ENCODE results near the gene HNRNPR.

Gene HNRNPR

DNA sequence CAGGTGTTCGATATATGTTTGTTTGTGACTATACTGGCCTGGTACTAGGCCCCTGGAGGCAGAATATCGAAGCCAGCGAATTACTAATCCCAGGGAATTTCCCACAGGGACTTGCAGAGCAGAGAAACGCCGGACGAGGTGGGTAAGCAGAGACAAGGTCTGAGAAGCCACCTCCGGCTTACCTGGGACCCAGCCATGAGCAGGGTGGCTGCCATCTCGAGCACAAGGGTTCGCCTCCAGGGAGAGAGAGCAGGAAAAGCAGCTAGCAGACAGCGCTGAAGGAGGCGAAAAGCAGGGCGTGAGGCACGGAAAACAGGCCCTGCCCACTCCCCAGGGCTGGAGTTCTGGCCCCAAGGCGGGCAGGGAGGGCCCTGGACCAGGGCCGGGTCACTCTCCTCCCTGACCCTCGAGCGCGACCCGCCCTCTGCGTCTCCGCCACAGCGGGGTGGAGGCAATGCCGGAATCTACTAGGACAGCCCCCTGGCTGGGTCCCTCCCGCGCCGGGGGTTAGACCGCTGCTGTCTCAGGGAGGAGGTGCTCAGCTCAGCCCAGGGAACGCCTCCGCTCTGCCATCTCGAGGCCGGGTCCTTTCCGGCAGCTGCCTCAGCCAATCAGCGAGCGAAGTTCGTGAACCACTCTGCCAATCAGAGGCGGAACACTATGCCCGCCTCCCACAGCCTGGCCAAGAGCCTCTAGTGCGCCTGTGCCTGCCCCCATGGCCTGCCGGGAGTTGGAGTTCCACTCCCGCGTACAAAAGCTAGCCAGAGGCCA lies 23.9 kb upstream of the HNRNPR start (continued):
- TF ChIP-seq, protein P1, sequence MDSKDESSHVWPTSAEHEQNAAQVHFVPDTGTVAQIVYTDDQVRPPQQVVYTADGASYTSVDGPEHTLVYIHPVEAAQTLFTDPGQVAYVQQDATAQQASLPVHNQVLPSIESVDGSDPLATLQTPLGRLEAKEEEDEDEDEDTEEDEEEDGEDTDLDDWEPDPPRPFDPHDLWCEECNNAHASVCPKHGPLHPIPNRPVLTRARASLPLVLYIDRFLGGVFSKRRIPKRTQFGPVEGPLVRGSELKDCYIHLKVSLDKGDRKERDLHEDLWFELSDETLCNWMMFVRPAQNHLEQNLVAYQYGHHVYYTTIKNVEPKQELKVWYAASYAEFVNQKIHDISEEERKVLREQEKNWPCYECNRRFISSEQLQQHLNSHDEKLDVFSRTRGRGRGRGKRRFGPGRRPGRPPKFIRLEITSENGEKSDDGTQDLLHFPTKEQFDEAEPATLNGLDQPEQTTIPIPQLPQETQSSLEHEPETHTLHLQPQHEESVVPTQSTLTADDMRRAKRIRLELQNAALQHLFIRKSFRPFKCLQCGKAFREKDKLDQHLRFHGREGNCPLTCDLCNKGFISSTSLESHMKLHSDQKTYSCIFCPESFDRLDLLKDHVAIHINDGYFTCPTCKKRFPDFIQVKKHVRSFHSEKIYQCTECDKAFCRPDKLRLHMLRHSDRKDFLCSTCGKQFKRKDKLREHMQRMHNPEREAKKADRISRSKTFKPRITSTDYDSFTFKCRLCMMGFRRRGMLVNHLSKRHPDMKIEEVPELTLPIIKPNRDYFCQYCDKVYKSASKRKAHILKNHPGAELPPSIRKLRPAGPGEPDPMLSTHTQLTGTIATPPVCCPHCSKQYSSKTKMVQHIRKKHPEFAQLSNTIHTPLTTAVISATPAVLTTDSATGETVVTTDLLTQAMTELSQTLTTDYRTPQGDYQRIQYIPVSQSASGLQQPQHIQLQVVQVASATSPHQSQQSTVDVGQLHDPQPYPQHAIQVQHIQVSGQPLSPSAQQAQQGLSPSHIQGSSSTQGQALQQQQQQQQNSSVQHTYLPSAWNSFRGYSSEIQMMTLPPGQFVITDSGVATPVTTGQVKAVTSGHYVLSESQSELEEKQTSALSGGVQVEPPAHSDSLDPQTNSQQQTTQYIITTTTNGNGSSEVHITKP (tag by site-specific recombination; IDR thresholded peaks at IDR 0.05) = peak; percentile 19; the same call in 1 of the 2 replicates
- TF ChIP-seq, protein P2, sequence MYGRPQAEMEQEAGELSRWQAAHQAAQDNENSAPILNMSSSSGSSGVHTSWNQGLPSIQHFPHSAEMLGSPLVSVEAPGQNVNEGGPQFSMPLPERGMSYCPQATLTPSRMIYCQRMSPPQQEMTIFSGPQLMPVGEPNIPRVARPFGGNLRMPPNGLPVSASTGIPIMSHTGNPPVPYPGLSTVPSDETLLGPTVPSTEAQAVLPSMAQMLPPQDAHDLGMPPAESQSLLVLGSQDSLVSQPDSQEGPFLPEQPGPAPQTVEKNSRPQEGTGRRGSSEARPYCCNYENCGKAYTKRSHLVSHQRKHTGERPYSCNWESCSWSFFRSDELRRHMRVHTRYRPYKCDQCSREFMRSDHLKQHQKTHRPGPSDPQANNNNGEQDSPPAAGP (tag by site-specific recombination; IDR thresholded peaks at IDR 0.05) = peak; percentile 79
- no peak for TF ChIP-seq KLF10 (tag by site-specific recombination; IDR thresholded peaks at IDR 0.05)
- peak; percentile 9; the same call in 1 of the 2 replicates for TF ChIP-seq ZBTB8A (tag by site-specific recombination; IDR thresholded peaks at IDR 0.05)
- TF ChIP-seq ZIC2 (tag by site-specific recombination; IDR thresholded peaks at IDR 0.05) = peak; percentile 81
- TF ChIP-seq ZNF654 (tag by site-specific recombination; IDR thresholded peaks at IDR 0.05; ENCODE audit: low read depth) = no peak
- 0 out of 2 replicates have a peak, but pooled peaks have one; percentile 23 for TF ChIP-seq ZNF843 (tag by site-specific recombination; IDR thresholded peaks at IDR 0.05)
- no peak; the same call in 1 of the 2 replicates for TF ChIP-seq ZNF629 (tag by site-specific recombination; IDR thresholded peaks at IDR 0.05)
- 0 out of 2 replicates have a peak, but pooled peaks have one; percentile 30 for TF ChIP-seq ZNF2 (tag by site-specific recombination; IDR thresholded peaks at IDR 0.05)
- TF ChIP-seq KLF8 (tag by site-specific recombination; IDR thresholded peaks at IDR 0.05) = peak; percentile 63; the same call in 1 of the 2 replicates
- 0 out of 2 replicates have a peak, but pooled peaks have one; percentile 19 for TF ChIP-seq ZNF169 (tag by site-specific recombination; IDR thresholded peaks at IDR 0.05)
- TF ChIP-seq ZNF423 (tag by site-specific recombination; IDR thresholded peaks at IDR 0.05) = peak; percentile 78

DNA sequence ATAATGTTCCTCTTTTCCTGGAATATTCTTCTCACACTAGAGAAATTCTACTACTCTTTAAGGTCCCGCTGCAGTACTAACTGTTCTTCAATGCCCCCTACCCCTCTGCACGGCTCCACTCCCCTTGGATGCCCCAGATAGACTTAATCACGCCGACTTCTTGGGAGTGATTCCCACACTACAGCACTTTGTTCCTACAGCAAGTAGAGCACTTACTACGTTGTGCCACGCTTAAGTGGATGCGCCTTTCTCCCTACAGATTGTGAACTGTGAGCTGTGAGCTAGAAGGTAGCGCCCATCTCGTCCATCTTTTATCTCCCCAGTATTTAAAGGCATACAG lies 23.3 kb upstream of the HNRNPR start:
- CTCF ChIA-PET = interaction anchor here (0.7 kb wide), 1 partner anchor 913 kb away, joined by 6 read pairs; no protein-coding TSS in a partner anchor
- no peaks in the 10 kb centered on the region for H3K9me3 ChIP-seq (ENCODE audit: control insufficient read depth, insufficient read depth, low read depth, low read length)
- POLR2A ChIA-PET = interaction anchor here (1.1 to 5.4 kb wide), 6 partner anchors 9 to 187 kb away, joined by 5 to 121 read pairs (median 12); partner anchors contain the start of gene HNRNPR
- H3K27ac ChIP-seq (ENCODE audit: extremely low read depth, low read depth, low read length) = peak overlapping the region; percentile 54; the same call in 1 of the 2 replicates
- peak overlapping the region; percentile 95 for H3K4me3 ChIP-seq (ENCODE audit: low read depth, low read length)
- peaks cover 0 to 49% of the 10 kb centered on the region in 2 experiments; a peak in 1 of 3 replicates for H3K36me3 ChIP-seq (ENCODE audit: control insufficient read depth in 2 of 2, insufficient read depth in 1 of 2, low read length in 2 of 2)
- TF ChIP-seq, protein P3, sequence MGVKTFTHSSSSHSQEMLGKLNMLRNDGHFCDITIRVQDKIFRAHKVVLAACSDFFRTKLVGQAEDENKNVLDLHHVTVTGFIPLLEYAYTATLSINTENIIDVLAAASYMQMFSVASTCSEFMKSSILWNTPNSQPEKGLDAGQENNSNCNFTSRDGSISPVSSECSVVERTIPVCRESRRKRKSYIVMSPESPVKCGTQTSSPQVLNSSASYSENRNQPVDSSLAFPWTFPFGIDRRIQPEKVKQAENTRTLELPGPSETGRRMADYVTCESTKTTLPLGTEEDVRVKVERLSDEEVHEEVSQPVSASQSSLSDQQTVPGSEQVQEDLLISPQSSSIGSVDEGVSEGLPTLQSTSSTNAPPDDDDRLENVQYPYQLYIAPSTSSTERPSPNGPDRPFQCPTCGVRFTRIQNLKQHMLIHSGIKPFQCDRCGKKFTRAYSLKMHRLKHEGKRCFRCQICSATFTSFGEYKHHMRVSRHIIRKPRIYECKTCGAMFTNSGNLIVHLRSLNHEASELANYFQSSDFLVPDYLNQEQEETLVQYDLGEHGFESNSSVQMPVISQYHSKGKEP (tag by site-specific recombination; IDR thresholded peaks at IDR 0.05) = no peak
- peak; percentile 86 for TF ChIP-seq ZNF184 (tag by site-specific recombination; IDR thresholded peaks at IDR 0.05)
- no peak for TF ChIP-seq ZNF23 (tag by site-specific recombination; IDR thresholded peaks at IDR 0.05; ENCODE audit: borderline replicate concordance)
- TF ChIP-seq ZNF792 (tag by site-specific recombination; IDR thresholded peaks at IDR 0.05) = no peak
- TF ChIP-seq, protein P4, sequence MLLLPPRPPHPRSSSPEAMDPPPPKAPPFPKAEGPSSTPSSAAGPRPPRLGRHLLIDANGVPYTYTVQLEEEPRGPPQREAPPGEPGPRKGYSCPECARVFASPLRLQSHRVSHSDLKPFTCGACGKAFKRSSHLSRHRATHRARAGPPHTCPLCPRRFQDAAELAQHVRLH (tag by site-specific recombination; IDR thresholded peaks at IDR 0.05) = no peak
- TF ChIP-seq, protein P5, sequence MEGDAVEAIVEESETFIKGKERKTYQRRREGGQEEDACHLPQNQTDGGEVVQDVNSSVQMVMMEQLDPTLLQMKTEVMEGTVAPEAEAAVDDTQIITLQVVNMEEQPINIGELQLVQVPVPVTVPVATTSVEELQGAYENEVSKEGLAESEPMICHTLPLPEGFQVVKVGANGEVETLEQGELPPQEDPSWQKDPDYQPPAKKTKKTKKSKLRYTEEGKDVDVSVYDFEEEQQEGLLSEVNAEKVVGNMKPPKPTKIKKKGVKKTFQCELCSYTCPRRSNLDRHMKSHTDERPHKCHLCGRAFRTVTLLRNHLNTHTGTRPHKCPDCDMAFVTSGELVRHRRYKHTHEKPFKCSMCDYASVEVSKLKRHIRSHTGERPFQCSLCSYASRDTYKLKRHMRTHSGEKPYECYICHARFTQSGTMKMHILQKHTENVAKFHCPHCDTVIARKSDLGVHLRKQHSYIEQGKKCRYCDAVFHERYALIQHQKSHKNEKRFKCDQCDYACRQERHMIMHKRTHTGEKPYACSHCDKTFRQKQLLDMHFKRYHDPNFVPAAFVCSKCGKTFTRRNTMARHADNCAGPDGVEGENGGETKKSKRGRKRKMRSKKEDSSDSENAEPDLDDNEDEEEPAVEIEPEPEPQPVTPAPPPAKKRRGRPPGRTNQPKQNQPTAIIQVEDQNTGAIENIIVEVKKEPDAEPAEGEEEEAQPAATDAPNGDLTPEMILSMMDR (tag by site-specific recombination; IDR thresholded peaks at IDR 0.05) = no peak
- H3K4me1 ChIP-seq (ENCODE audit: control insufficient read depth, insufficient read depth, low read length) = peaks cover 17% of the 10 kb centered on the region
